AG10803 (cell line): Measurements from ENCODE around the gene STARD3.
A peak's percentile ranks its signal among the peaks of the same experiment; 100 is the strongest.

Experiments used
- DNase-seq: peaks from one replicate; pipeline ENCODE4 v3.0.0; 2010; ENCODE audit warnings: low read depth
- H3K4me3 ChIP-seq: 2 replicates; pipeline ENCODE4 v1.5.1; 2011; ENCODE audit warnings: mild to moderate bottlenecking, low read length, control low read depth
- CTCF ChIP-seq: conservative IDR thresholded peaks from 2 replicates; pipeline ENCODE4 v1.5.1; 2011; ENCODE audit warnings: mild to moderate bottlenecking, low read length, control low read depth, inconsistent platforms

The STARD3 gene

GRCh38 chr17:39684369-39685192 is 47.6 kb downstream of the STARD3 start:
- no peak for TF ChIP-seq CTCF
- no peak for DNase-seq
- no peak overlapping the region for H3K4me3 ChIP-seq

- DNase-seq: no peak
- peak overlapping the region; percentile 85 for H3K4me3 ChIP-seq
- TF ChIP-seq CTCF: no peak
These were observed 50.2 kb downstream of the STARD3 start for GRCh38 chr17:39687101-39687545.

DNA sequence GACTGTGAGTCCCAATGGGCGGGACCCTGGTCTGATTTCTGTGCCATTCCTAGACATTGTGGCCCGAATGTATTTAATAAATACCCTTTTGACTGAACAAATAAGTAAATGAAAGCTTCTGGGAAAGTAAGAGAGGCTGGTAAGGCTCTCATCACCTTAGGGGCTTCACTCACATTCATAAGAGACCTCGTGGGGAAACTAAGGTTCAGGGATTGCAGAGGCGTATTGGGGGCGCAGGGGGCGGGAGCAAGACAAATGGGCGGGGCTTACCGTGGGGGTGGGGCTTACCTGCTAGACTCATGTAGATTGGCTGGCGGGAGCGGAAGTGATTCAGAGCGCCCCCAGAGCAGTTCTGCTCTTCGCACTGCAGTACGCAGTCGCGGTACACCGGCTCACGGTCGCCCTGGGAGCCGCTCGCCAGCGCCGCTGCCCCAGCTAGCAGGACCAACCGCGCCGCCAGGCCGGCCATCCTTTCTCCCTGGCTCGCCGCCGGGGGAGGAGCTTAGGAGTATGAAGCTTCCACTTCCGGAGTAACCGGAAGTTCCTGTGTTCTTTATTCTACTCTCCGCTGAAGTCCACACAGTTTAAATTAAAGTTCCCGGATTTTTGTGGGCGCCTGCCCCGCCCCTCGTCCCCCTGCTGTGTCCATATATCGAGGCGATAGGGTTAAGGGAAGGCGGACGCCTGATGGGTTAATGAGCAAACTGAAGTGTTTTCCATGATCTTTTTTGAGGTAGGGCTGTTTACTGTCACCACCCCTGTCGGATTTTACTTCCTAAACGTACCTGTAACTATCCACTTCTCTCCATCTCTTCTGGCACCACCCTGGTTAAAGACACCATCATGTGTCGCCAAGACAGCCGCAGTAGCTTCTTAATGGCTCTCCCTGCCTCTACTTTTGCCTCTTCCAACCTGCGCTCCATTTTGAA is 50.9 kb downstream of the STARD3 start, which contains the start of gene PGAP3:
PGAP3 (minus strand) TSS at position 512 of the 929 bp plus-strand sequence; CDS start at position 469, 43 bp downstream.
- peak within 1 kb of the TSS; percentile 85 for H3K4me3 ChIP-seq
- DNase-seq: peak; percentile 87
- TF ChIP-seq CTCF: no peak

GRCh38 chr17:39688475-39688835 is 51.5 kb downstream of the STARD3 start:
- TF ChIP-seq CTCF: no peak
- H3K4me3 ChIP-seq: peak overlapping the region; percentile 85
- DNase-seq: no peak

- DNase-seq: no peak
- H3K4me3 ChIP-seq: peak overlapping the region; percentile 85
- no peak for TF ChIP-seq CTCF
These were observed 52.0 kb downstream of the STARD3 start for GRCh38 chr17:39688945-39689344.

GRCh38 chr17:39694593-39694992 is 57.6 kb downstream of the STARD3 start:
- TF ChIP-seq CTCF: no peak
- DNase-seq: no peak
- no peak overlapping the region for H3K4me3 ChIP-seq
